ENCODE measurements around the gene RNU6-8.
A peak's percentile ranks its signal among the peaks of the same experiment; 100 is the strongest.

The RNU6-8 gene

DNA sequence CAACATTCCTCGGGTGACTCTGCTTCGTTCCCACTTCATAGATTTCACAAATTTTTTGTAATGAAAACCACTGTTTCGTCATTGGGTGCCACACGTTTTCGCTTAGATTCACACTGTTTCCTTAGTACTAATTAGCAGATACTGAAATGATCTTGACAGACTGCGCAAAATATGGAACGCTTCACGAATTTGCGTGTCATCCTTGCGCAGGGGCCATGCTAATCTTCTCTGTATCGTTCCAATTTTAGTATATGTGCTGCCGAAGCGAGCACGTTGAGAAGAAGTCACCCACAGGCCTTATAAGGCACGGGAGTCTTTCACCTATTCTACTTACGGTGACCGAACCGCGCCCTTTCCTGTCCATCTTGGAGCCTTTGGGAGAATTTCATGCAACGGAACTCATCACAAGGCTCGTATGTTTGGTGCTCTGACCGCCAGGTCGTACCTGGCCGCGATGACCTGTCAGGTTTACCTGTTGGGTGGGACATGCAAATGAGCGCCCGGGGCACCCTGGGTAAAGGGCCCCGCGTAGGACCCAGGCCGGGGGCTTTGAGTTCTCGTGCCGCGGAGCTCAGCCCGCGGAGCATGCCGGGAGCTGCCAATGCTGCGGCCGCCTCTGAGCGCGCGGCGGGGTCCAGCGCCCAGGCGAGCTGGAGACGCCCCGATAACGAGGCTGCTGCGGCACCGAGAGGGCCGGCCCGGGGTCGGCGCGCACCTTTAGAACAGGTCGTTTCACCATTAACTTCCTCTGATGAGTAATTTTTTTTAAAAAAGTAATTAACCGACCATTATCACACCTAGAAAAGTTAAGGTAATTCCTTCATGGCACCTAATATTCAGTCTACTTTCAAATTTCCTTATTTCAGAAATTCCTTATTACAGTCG, at the start of gene RNU6-8:
Gene RNU6-8, minus strand, starts transcription at position 272 of the 885 bp plus-strand sequence.
- DNase-seq (ENCODE audit: low spot score), result peak; percentile 86
- TF ChIP-seq CTCF (IDR thresholded peaks at IDR 0.05; ENCODE audit: borderline replicate concordance, control extremely low read depth, extremely low read depth, insufficient read depth, missing control alignments), result no peak
- in situ Hi-C loops (cut with MboI; ENCODE audit: low sequenced_read_pairs, unreplicated experiment), result no loop called here

- peak; percentile 65 for DNase-seq (ENCODE audit: low spot score)
- peak; percentile 74 for TF ChIP-seq CTCF (IDR thresholded peaks at IDR 0.05; ENCODE audit: borderline replicate concordance, control extremely low read depth, extremely low read depth, insufficient read depth, missing control alignments)
- in situ Hi-C loops (cut with MboI; ENCODE audit: low sequenced_read_pairs, unreplicated experiment), result loop anchor here (10.0 kb wide), 4 partner anchors 177 to 737 kb away; partner anchors contain the start of gene ARHGAP5
Measured at GRCh38 chr14:32252030-32252670, 49.1 kb upstream of the RNU6-8 start.

- no peak for DNase-seq (ENCODE audit: low spot score)
- in situ Hi-C loops (cut with MboI; ENCODE audit: low sequenced_read_pairs, unreplicated experiment), result loop anchor here (10.0 kb wide), 4 partner anchors 177 to 737 kb away; partner anchors contain the start of gene ARHGAP5
- TF ChIP-seq CTCF (IDR thresholded peaks at IDR 0.05; ENCODE audit: borderline replicate concordance, control extremely low read depth, extremely low read depth, insufficient read depth, missing control alignments), result no peak
Measured at GRCh38 chr14:32251530-32251929, 48.5 kb upstream of the RNU6-8 start.

DNA sequence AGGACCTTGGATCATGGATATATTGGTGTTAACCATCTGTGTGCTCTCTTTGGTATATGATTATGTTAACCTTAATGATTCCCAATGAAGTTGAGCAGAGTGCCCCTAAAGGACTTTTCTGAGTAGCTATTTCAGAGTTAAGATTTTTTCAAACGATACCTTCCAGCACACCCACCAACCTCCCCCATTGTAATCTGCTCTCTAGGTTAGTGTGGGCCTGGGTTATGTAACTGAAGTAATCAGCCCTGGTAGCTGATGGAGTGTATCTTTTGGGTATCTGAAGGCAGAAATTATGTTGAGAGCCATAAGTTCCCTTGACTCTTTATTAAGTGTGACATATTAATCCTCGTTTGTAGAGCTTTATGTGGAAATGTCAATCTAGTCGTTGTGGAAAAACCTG, 47.6 kb upstream of the RNU6-8 start:
- in situ Hi-C loops (cut with MboI; ENCODE audit: low sequenced_read_pairs, unreplicated experiment), result loop anchor here (10.0 kb wide), 4 partner anchors 176 to 736 kb away; partner anchors contain the start of gene ARHGAP5
- DNase-seq (ENCODE audit: low spot score), result no peak
- no peak for TF ChIP-seq CTCF (IDR thresholded peaks at IDR 0.05; ENCODE audit: borderline replicate concordance, control extremely low read depth, extremely low read depth, insufficient read depth, missing control alignments)

DNA sequence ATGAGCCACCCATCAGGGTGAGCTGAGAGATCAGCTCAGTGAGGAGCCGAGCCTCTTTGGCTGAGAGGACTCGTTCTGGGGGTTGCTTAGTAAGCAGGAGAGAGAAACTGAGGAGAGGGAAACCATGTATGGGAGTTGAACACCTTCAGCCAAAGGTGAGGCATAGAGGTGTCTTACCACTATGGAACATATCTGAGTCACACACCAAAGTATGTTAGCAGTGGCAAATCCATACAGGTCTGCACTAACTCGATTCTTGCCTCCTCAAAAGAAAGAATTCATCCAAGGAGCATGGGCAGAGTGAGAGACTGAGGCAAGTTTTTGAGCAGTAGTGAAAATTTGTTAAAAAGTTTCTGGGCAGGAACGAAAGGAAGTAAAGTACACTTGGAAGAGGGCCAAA, 46.7 kb upstream of the RNU6-8 start:
- in situ Hi-C loops (cut with MboI; ENCODE audit: low sequenced_read_pairs, unreplicated experiment), result loop anchor here (10.0 kb wide), 4 partner anchors 175 to 735 kb away; partner anchors contain the start of gene ARHGAP5
- no peak for TF ChIP-seq CTCF (IDR thresholded peaks at IDR 0.05; ENCODE audit: borderline replicate concordance, control extremely low read depth, extremely low read depth, insufficient read depth, missing control alignments)

DNA sequence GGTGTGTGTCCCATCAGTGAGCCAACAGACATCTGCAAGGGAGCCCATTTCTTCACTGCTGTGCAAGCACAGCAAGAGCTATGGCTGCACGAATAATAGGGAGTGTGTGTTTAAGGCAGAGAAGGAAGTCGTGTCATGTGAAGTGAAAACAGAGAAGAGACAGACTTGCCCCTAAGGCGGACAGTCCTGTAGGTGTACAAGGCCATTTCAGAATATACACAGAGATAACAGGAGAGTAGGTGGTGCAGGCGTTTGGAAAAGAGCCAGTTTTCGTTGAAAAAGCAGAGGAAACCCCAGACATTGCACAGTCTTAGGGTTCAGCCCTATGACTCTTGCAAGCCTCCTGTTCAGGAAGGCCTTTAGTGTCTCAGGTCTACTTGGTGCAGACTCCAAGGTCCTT, 46.3 kb upstream of the RNU6-8 start:
- in situ Hi-C loops (cut with MboI; ENCODE audit: low sequenced_read_pairs, unreplicated experiment), result no loop called here
- no peak for TF ChIP-seq CTCF (IDR thresholded peaks at IDR 0.05; ENCODE audit: borderline replicate concordance, control extremely low read depth, extremely low read depth, insufficient read depth, missing control alignments)
- DNase-seq (ENCODE audit: low spot score), result no peak

More for the DNA sequence above, 46.7 kb upstream of the RNU6-8 start:
- no peak for DNase-seq (ENCODE audit: low spot score)
